K562 (cell line): Measurements from ENCODE around the gene OSM. TPM values are rescaled to one million over a fixed set of nuclear protein-coding genes. Genes with fewer than 3 reads are reported as not detected.

Experiments
- ARID1B ChIP-seq: fragments of 450-650 bp; IDR thresholded peaks from 2 replicates; pipeline ENCODE4 v1.6.1; 2016; ENCODE audit warnings: antibody characterized with exemption, mild to moderate bottlenecking, inconsistent platforms
- BHLHE40 ChIP-seq: IDR thresholded peaks from 2 replicates; pipeline ENCODE4 v1.6.1; 2011; ENCODE audit warnings: low read length, improper control_type of control experiment
- ELF1 ChIP-seq: fragments of 200-800 bp; sonication (Bioruptor generic); IDR thresholded peaks from 2 replicates; pipeline ENCODE4 v1.6.1; 2016; ENCODE audit warnings: missing genetic modification characterization, missing compliant biosample characterization
- ELF4 ChIP-seq: fragments of 450-650 bp; formaldehyde crosslinking; IDR thresholded peaks from 2 replicates; pipeline ENCODE4 v1.4.0; 2022; ENCODE audit warnings: missing genetic modification characterization
- JUNB ChIP-seq: fragments of 450-650 bp; formaldehyde crosslinking; conservative IDR thresholded peaks from 2 replicates; pipeline ENCODE4 v1.4.0; 2020; ENCODE audit warnings: mild to moderate bottlenecking
- JUND ChIP-seq, 2 experiments: IDR thresholded peaks; 2 replicates in 1 of 2; 3 replicates in 1 of 2; pipeline ENCODE4 v1.6.1; 2011; ENCODE audit warnings: borderline replicate concordance in 2 of 2, low read depth in 2 of 2, low read length in 2 of 2, improper control_type of control experiment in 1 of 2, missing biosample characterization in 1 of 2, missing genetic modification characterization in 1 of 2, missing genetic modification reagents in 1 of 2
- MED1 ChIP-seq: sonication (generic); formaldehyde crosslinking; IDR thresholded peaks from 2 replicates; pipeline ENCODE4 v1.8.1; 2023; ENCODE audit warnings: missing genetic modification reagents, borderline replicate concordance
- PRMT5 ChIP-seq: sonication (generic); formaldehyde crosslinking; IDR thresholded peaks from 2 replicates; pipeline ENCODE4 v1.5.0; 2020; ENCODE audit warnings: missing genetic modification reagents
- RBFOX2 ChIP-seq: fragments of 200-400 bp; formaldehyde crosslinking; IDR thresholded peaks from 2 replicates; pipeline ENCODE4 v1.6.1; 2017; ENCODE audit warnings: low read depth, mild to moderate bottlenecking, low read length, moderate library complexity
- SMAD4 ChIP-seq: fragments of 250-450 bp; sonication (Bioruptor Pico); conservative IDR thresholded peaks from 2 replicates; pipeline ENCODE4 v1.8.0; 2021; ENCODE audit warnings: inconsistent platforms, mild to moderate bottlenecking, moderate library complexity
- SNRNP70 ChIP-seq: fragments of 200-400 bp; formaldehyde crosslinking; optimal IDR thresholded peaks from 2 replicates; pipeline ENCODE3; 2017; ENCODE audit warnings: low read depth, low read length
- STAG1 ChIP-seq: sonication (generic); formaldehyde crosslinking; IDR thresholded peaks from 2 replicates; pipeline ENCODE4 v1.5.0; 2020; ENCODE audit warnings: missing genetic modification reagents, borderline replicate concordance
- ZNF239 ChIP-seq: fragments of 250-450 bp; sonication (Bioruptor Pico); IDR thresholded peaks from 2 replicates; pipeline ENCODE4 v1.4.0; 2020; ENCODE audit warnings: mild to moderate bottlenecking
- polyA plus RNA-seq, 8 experiments: library from polyadenylated mRNA; depleted of rRNA in 4 of 8; stranded (reverse) in 5 of 8; unstranded in 3 of 8; fragments of >200 nt; fragmentation: Nextera tagmentation in 2 of 8; fragmentation: Illumina TruSeq in 1 of 8; extraction: Ambion mirVana in 2 of 8; extraction: Trizol in 1 of 8; gene quantifications; 2 replicates each; pipeline versions ENCODE4 v1.2.1 to v1.2.3, GENCODE V29; 2011 to 2014; ENCODE audit warnings: inconsistent platforms in 1 of 8, missing spikeins in 1 of 8
- total RNA-seq, 7 experiments: library from RNA; depleted of rRNA in 6 of 7; stranded (reverse); fragments of >200 nt in 6 of 7; fragmentation: Illumina TruSeq in 2 of 7; extraction: Trizol in 2 of 7; gene quantifications; 2 replicates each; pipeline versions ENCODE4 v1.2.1 to v1.2.3, GENCODE V29; 2011 to 2021; ENCODE audit warnings: low replicate concordance in 1 of 7
- TF ChIP-seq, protein P1 (sequence below): sonication (generic); formaldehyde crosslinking; IDR thresholded peaks from 2 replicates; pipeline ENCODE4 v1.9.0; 2022; ENCODE audit warnings: mild to moderate bottlenecking, missing genetic modification reagents
- TF ChIP-seq, protein P2 (sequence below): sonication (generic); formaldehyde crosslinking; IDR thresholded peaks from 2 replicates; pipeline ENCODE4 v1.8.0; 2022; ENCODE audit warnings: missing genetic modification reagents, mild to moderate bottlenecking, borderline replicate concordance
- TF ChIP-seq, protein P3 (sequence below): sonication (generic); formaldehyde crosslinking; IDR thresholded peaks from 2 replicates; pipeline ENCODE4 v1.8.0; 2022; ENCODE audit warnings: mild to moderate bottlenecking, missing genetic modification reagents
- TF ChIP-seq, protein P4 (sequence below): sonication (generic); IDR thresholded peaks from 2 replicates; pipeline ENCODE4 v1.6.1; 2016
- TF ChIP-seq, protein P5 (sequence below): fragments of 250-450 bp; sonication (Bioruptor Pico); IDR thresholded peaks from 2 replicates; pipeline ENCODE4 v1.8.0; 2021; ENCODE audit warnings: moderate library complexity, mild to moderate bottlenecking, inconsistent platforms
- TF ChIP-seq, protein P6 (sequence below), 3 experiments: fragments of 200-800 bp in 1 of 3; fragments of 250-450 bp in 1 of 3; fragments of 450-650 bp in 1 of 3; sonication (Bioruptor Pico) in 1 of 3; sonication (Bioruptor generic) in 1 of 3; formaldehyde crosslinking in 1 of 3; IDR thresholded peaks; 2 replicates each; pipeline versions ENCODE4 v1.6.1 to v1.8.0; 2016 to 2022; ENCODE audit warnings: mild to moderate bottlenecking in 2 of 3, missing genetic modification characterization in 2 of 3, missing compliant biosample characterization in 1 of 3, moderate library complexity in 1 of 3

Gene OSM
- total and polyA plus RNA-seq, 9 of the 15 experiments (the other 6 are each of a cell fraction or from before 2014, with no cell fraction given): 0.22 TPM; not detected in 8

DNA sequence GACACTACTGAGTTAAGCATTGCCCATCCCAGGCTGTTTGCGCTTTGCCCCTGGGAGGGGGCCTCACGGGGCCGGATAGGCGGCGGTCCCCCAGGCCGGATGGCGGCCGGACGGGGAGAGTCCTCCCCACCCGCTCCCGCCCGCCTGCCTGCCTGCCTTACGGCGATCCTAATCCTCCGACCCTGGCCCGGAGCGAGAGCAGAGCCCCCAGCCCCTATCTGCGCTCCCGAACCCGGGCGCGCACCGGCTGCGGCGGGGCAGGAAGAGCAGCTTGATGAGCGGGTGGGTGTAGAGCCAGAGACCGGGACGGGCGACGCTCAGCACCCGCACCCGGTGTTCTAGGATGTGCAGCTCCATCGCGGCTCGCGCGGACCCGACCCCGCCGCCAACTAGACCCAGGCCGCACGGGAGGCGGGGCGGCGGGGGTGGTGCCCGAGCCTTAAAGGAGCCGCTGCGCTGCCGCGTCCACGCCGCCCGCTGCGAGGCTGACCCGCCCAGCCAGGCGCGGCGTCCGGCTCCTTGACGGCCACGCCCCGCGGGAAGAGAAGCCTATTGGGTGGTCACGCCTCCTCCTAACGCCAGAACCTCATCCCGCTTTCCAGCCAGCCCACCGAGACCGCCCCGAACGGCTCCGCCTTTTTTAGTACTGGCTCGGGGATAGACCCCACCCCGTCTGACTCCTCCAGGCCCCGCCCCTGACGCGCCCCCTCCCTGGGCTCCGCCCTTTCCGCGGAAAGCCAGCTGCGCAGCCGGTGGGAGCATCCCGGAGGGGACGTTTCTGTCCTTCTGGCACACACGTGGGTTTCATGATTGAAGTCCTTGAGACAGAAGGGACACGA is 22.7 kb upstream of the OSM start, which contains the start of gene CASTOR1 (continued):
- TF ChIP-seq, protein P1, sequence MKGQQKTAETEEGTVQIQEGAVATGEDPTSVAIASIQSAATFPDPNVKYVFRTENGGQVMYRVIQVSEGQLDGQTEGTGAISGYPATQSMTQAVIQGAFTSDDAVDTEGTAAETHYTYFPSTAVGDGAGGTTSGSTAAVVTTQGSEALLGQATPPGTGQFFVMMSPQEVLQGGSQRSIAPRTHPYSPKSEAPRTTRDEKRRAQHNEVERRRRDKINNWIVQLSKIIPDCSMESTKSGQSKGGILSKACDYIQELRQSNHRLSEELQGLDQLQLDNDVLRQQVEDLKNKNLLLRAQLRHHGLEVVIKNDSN (CRISPR knock-in tag): no peak
- TF ChIP-seq MED1 (CRISPR knock-in tag): no peak
- no peak for TF ChIP-seq STAG1 (CRISPR knock-in tag)
- TF ChIP-seq, protein P2, sequence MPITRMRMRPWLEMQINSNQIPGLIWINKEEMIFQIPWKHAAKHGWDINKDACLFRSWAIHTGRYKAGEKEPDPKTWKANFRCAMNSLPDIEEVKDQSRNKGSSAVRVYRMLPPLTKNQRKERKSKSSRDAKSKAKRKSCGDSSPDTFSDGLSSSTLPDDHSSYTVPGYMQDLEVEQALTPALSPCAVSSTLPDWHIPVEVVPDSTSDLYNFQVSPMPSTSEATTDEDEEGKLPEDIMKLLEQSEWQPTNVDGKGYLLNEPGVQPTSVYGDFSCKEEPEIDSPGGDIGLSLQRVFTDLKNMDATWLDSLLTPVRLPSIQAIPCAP (CRISPR knock-in tag): no peak
- TF ChIP-seq BHLHE40: no peak
- TF ChIP-seq, protein P3, sequence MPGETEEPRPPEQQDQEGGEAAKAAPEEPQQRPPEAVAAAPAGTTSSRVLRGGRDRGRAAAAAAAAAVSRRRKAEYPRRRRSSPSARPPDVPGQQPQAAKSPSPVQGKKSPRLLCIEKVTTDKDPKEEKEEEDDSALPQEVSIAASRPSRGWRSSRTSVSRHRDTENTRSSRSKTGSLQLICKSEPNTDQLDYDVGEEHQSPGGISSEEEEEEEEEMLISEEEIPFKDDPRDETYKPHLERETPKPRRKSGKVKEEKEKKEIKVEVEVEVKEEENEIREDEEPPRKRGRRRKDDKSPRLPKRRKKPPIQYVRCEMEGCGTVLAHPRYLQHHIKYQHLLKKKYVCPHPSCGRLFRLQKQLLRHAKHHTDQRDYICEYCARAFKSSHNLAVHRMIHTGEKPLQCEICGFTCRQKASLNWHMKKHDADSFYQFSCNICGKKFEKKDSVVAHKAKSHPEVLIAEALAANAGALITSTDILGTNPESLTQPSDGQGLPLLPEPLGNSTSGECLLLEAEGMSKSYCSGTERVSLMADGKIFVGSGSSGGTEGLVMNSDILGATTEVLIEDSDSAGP (CRISPR knock-in tag): peak; percentile 86
- TF ChIP-seq, protein P4, sequence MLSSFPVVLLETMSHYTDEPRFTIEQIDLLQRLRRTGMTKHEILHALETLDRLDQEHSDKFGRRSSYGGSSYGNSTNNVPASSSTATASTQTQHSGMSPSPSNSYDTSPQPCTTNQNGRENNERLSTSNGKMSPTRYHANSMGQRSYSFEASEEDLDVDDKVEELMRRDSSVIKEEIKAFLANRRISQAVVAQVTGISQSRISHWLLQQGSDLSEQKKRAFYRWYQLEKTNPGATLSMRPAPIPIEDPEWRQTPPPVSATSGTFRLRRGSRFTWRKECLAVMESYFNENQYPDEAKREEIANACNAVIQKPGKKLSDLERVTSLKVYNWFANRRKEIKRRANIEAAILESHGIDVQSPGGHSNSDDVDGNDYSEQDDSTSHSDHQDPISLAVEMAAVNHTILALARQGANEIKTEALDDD: no peak
- no peak for TF ChIP-seq JUND (IDR thresholded peaks at IDR 0.05; ENCODE audit: borderline replicate concordance, low read depth, low read length)
- no peak for TF ChIP-seq JUND (tag; IDR thresholded peaks at IDR 0.05; ENCODE audit: borderline replicate concordance, low read depth, low read length)
- TF ChIP-seq PRMT5 (CRISPR knock-in tag): no peak
- TF ChIP-seq SMAD4 (CRISPR knock-in tag): no peak
- TF ChIP-seq ELF1 (tag): no peak
- no peak for TF ChIP-seq ZNF239 (CRISPR knock-in tag)
- no peak for TF ChIP-seq SNRNP70
- TF ChIP-seq ELF4 (CRISPR knock-in tag): no peak
- TF ChIP-seq, protein P5, sequence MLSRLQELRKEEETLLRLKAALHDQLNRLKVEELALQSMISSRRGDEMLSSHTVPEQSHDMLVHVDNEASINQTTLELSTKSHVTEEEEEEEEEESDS (CRISPR knock-in tag): no peak
- TF ChIP-seq ARID1B: no peak
- TF ChIP-seq, protein P6, sequence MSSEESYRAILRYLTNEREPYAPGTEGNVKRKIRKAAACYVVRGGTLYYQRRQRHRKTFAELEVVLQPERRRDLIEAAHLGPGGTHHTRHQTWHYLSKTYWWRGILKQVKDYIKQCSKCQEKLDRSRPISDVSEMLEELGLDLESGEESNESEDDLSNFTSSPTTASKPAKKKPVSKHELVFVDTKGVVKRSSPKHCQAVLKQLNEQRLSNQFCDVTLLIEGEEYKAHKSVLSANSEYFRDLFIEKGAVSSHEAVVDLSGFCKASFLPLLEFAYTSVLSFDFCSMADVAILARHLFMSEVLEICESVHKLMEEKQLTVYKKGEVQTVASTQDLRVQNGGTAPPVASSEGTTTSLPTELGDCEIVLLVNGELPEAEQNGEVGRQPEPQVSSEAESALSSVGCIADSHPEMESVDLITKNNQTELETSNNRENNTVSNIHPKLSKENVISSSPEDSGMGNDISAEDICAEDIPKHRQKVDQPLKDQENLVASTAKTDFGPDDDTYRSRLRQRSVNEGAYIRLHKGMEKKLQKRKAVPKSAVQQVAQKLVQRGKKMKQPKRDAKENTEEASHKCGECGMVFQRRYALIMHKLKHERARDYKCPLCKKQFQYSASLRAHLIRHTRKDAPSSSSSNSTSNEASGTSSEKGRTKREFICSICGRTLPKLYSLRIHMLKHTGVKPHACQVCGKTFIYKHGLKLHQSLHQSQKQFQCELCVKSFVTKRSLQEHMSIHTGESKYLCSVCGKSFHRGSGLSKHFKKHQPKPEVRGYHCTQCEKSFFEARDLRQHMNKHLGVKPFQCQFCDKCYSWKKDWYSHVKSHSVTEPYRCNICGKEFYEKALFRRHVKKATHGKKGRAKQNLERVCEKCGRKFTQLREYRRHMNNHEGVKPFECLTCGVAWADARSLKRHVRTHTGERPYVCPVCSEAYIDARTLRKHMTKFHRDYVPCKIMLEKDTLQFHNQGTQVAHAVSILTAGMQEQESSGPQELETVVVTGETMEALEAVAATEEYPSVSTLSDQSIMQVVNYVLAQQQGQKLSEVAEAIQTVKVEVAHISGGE (CRISPR knock-in tag; IDR thresholded peaks at IDR 0.05): no peak
- TF ChIP-seq JUNB: no peak
- peak; percentile 41; the same call in 1 of the 2 replicates for TF ChIP-seq RBFOX2
